PC-3 (cell line): ENCODE data around the gene CSNK1G2.

Source experiments
- EZH2phosphoT487 ChIP-seq: fragments of 300-600 bp; sonication (generic); IDR thresholded peaks from 2 replicates; pipeline ENCODE4 v1.6.1; 2018; ENCODE audit warnings: mild to moderate bottlenecking, antibody characterized with exemption, low read length, borderline replicate concordance
- TF ChIP-seq, protein P1 (sequence below): fragments of 300-600 bp; sonication (generic); conservative IDR thresholded peaks from 2 replicates; pipeline ENCODE4 v1.5.1; 2017; ENCODE audit warnings: antibody characterized with exemption, low read depth, mild to moderate bottlenecking, low read length

DNA sequence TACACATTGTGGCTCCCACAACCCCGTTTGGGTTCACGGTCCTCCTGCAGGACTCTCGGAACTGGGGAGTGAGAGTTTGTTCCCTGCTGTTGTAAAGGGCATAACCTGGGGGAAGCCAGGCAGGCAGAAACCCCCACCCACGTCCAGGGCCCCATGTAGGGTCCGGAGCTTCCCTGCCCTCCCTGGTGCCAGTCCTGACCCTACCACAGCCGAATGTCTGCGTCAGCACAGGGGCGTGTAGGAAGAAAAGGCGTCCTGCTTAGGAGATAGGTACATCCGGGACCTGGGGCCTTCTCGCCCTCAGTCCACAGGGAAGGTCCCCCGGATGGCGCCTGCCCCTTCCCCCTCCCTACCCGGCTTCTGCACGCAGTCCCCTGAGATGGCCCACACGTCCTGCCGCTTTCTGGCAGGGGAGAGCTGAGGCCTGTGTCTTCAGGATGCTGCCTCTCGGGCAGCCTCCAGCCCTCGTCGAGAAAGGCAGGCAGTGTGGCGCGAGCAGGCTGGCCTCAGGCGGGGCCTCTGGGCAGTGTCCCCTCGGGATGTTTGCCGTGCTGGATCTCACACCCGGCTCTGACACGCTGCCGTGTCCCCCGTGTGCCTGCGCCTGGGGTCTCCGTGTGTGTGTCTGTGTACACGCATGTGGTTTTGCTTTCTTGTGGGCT lies 19.1 kb downstream of the CSNK1G2 start:
- TF ChIP-seq, protein P1, sequence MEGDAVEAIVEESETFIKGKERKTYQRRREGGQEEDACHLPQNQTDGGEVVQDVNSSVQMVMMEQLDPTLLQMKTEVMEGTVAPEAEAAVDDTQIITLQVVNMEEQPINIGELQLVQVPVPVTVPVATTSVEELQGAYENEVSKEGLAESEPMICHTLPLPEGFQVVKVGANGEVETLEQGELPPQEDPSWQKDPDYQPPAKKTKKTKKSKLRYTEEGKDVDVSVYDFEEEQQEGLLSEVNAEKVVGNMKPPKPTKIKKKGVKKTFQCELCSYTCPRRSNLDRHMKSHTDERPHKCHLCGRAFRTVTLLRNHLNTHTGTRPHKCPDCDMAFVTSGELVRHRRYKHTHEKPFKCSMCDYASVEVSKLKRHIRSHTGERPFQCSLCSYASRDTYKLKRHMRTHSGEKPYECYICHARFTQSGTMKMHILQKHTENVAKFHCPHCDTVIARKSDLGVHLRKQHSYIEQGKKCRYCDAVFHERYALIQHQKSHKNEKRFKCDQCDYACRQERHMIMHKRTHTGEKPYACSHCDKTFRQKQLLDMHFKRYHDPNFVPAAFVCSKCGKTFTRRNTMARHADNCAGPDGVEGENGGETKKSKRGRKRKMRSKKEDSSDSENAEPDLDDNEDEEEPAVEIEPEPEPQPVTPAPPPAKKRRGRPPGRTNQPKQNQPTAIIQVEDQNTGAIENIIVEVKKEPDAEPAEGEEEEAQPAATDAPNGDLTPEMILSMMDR: no peak
- no peak for TF ChIP-seq EZH2phosphoT487
